Measurements from ENCODE around the gene TOMM40. TPM values are rescaled to one million over a fixed set of nuclear protein-coding genes. Genes with fewer than 3 reads are reported as not detected.

TOMM40 gene
- total RNA-seq, 2 experiments from 2014 or later: 80.9 to 89.7 TPM

GRCh38 chr19:44907613-44908012 lies 16.6 kb downstream of the TOMM40 start:
- Histone ChIP-seq H2AFZ (ENCODE audit: low read length) (no peak overlapping the region), H3K4me2 (ENCODE audit: low read length) (no peak overlapping the region), H3K9me2 (ENCODE audit: insufficient read depth, low read length) (no peaks in the 10 kb centered on the region), H3K79me2 (ENCODE audit: insufficient read depth, low read depth, low read length) (no peaks in the 10 kb centered on the region), H4K20me1 (ENCODE audit: insufficient read depth, low read length) (no peaks in the 10 kb centered on the region), H3K36me3 (ENCODE audit: insufficient read depth, low read length) (peaks cover 22% of the 10 kb centered on the region), H3K9me3 (ENCODE audit: low read length) (no peaks in the 10 kb centered on the region), H3K27ac (ENCODE audit: low read depth, low read length, poor library complexity, severe bottlenecking) (no peak overlapping the region), H3K4me1 (ENCODE audit: insufficient read depth, low read length, poor library complexity, severe bottlenecking) (peaks cover 15% of the 10 kb centered on the region), H3K4me3 (ENCODE audit: low read depth, low read length, poor library complexity, severe bottlenecking) (no peak overlapping the region)
- ChIA-PET POLR2A (no interaction called here), CTCF (ENCODE audit: unreplicated experiment) (interaction anchor here (0.6 kb wide), 1 partner anchor 66 kb away, joined by 3 read pairs; no protein-coding TSS in a partner anchor)
- TF ChIP-seq EZH2phosphoT487 (IDR thresholded peaks at IDR 0.05; ENCODE audit: borderline replicate concordance, low read depth, low read length): no peak
- no peak for TF ChIP-seq CTCF (conservative IDR thresholded peaks at IDR 0.05; ENCODE audit: low read length)
- intact Hi-C loops (cut with micrococcal nuclease; ENCODE audit: unreplicated experiment): no loop called here
- BruUV-seq (replicated peaks): no TSS peak
- DNase-seq (ENCODE audit: low spot score): no peak

- peaks cover 16% of the 10 kb centered on the region for H3K36me3 ChIP-seq (ENCODE audit: insufficient read depth, low read length)
- CTCF ChIA-PET (ENCODE audit: unreplicated experiment): interaction anchor here (0.6 kb wide), 1 partner anchor 66 kb away, joined by 3 read pairs; no protein-coding TSS in a partner anchor
- POLR2A ChIA-PET: no interaction called here
- DNase-seq (ENCODE audit: low spot score): no peak
- H3K27ac ChIP-seq (ENCODE audit: low read depth, low read length, poor library complexity, severe bottlenecking): no peak overlapping the region
- intact Hi-C loops (cut with micrococcal nuclease; ENCODE audit: unreplicated experiment): no loop called here
- H3K4me2 ChIP-seq (ENCODE audit: low read length): no peak overlapping the region
- H3K4me1 ChIP-seq (ENCODE audit: insufficient read depth, low read length, poor library complexity, severe bottlenecking): peaks cover 15% of the 10 kb centered on the region
- no peak overlapping the region for H3K4me3 ChIP-seq (ENCODE audit: low read depth, low read length, poor library complexity, severe bottlenecking)
- H3K9me2 ChIP-seq (ENCODE audit: insufficient read depth, low read length): no peaks in the 10 kb centered on the region
- no peaks in the 10 kb centered on the region for H3K9me3 ChIP-seq (ENCODE audit: low read length)
- H4K20me1 ChIP-seq (ENCODE audit: insufficient read depth, low read length): no peaks in the 10 kb centered on the region
- no peak overlapping the region for H2AFZ ChIP-seq (ENCODE audit: low read length)
- no TSS peak for BruUV-seq (replicated peaks)
- no peaks in the 10 kb centered on the region for H3K79me2 ChIP-seq (ENCODE audit: insufficient read depth, low read depth, low read length)
- TF ChIP-seq CTCF (conservative IDR thresholded peaks at IDR 0.05; ENCODE audit: low read length) (no peak), EZH2phosphoT487 (IDR thresholded peaks at IDR 0.05; ENCODE audit: borderline replicate concordance, low read depth, low read length) (no peak)
These were observed 17.2 kb downstream of the TOMM40 start for GRCh38 chr19:44908074-44908835.

GRCh38 chr19:44908836-44909261 lies 17.8 kb downstream of the TOMM40 start:
- BruUV-seq (replicated peaks): no TSS peak
- intact Hi-C loops (cut with micrococcal nuclease; ENCODE audit: unreplicated experiment): no loop called here
- H3K4me1 ChIP-seq (ENCODE audit: insufficient read depth, low read length, poor library complexity, severe bottlenecking): peaks cover 12% of the 10 kb centered on the region
- H3K9me3 ChIP-seq (ENCODE audit: low read length): no peaks in the 10 kb centered on the region
- no peaks in the 10 kb centered on the region for H3K79me2 ChIP-seq (ENCODE audit: insufficient read depth, low read depth, low read length)
- H3K27ac ChIP-seq (ENCODE audit: low read depth, low read length, poor library complexity, severe bottlenecking): no peak overlapping the region
- H3K4me2 ChIP-seq (ENCODE audit: low read length): no peak overlapping the region
- ChIA-PET POLR2A (no interaction called here), CTCF (ENCODE audit: unreplicated experiment) (no interaction called here)
- H3K36me3 ChIP-seq (ENCODE audit: insufficient read depth, low read length): peaks cover 10% of the 10 kb centered on the region; the same call in 1 of the 2 replicates
- H3K9me2 ChIP-seq (ENCODE audit: insufficient read depth, low read length): no peaks in the 10 kb centered on the region
- no peak overlapping the region for H2AFZ ChIP-seq (ENCODE audit: low read length)
- TF ChIP-seq CTCF (conservative IDR thresholded peaks at IDR 0.05; ENCODE audit: low read length) (no peak), EZH2phosphoT487 (IDR thresholded peaks at IDR 0.05; ENCODE audit: borderline replicate concordance, low read depth, low read length) (no peak)
- no peaks in the 10 kb centered on the region for H4K20me1 ChIP-seq (ENCODE audit: insufficient read depth, low read length)
- no peak for DNase-seq (ENCODE audit: low spot score)
- no peak overlapping the region for H3K4me3 ChIP-seq (ENCODE audit: low read depth, low read length, poor library complexity, severe bottlenecking)

Measured in OCI-LY7 (cell line).